CD4-positive, alpha-beta T cell treated with Interleukin-15 for 4 hours (primary cell): ENCODE data around the gene MUC20.
"Not testable (repeated sequence)": the region's sequence is repeated elsewhere in the genome, so short reads cannot be mapped to it uniquely, and the experiment has no call there.

Experiments
- DNase-seq: peaks from one replicate; pipeline ENCODE4 v3.0.0-alpha.2; 2020; ENCODE audit warnings: low spot score

Gene MUC20

DNA sequence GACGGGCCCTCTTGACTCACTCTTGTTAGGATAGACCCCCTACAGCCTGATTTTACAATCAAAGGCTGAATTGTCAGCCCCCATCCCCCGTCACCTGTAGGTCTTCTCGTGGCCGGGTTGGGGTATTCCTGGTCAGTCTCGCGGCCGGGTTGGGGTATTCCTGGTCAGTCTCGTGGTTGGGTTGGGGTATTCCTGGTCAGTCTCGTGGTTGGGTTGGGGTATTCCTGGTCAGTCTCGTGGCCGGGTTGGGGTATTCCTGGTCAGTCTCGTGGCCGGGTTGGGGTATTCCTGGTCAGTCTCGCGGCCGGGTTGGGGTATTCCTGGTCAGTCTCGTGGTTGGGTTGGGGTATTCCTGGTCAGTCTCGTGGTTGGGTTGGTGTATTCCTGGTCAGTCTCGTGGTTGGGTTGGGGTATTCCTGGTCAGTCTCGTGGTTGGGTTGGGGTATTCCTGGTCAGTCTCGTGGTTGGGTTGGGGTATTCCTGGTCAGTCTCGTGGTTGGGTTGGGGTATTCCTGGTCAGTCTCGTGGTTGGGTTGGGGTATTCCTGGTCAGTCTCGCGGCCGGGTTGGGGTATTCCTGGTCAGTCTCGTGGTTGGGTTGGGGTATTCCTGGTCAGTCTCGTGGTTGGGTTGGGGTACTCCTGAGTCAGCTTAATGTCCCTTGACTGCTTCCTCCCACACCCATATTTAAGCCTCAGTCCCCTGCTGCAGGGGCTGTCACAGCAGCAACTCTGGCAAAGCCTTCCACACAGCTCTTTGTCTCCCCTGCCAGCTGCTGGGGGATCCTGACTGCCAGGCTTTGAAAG is 50.3 kb downstream of the MUC20 start:
- not testable (repeated sequence) for DNase-seq

DNA sequence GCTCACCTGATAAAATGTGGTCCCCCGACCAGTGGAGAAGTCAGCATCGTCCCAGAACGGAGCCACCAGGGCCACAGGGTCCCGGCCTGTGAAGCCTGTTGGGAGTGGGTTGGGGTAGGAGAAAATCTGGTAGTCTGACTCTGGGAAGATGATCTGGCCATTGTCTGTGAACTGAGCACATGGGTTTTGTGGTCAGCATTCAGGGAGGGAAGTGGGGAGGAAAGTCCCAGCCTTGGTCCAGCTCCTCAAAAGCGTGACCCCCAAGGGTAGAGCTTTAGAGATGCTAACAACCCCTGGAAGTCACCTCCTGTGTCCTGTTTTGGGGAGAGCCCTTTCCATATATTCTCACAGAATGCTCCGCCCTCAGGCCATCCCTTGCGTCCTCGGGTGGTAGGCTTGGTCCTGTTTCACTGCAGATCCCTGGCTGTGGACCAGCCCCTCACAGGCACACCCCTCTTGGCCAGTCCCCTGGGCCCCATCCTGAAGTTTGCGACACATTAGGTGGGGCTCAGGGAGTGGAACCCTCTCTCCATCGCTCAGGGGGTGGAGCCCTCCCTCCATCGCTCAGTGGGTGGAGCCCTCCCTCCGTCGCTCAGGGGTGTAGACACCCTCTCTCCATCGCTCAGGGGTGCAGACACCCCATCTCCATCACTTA is 51.0 kb downstream of the MUC20 start:
- no peak for DNase-seq

DNA sequence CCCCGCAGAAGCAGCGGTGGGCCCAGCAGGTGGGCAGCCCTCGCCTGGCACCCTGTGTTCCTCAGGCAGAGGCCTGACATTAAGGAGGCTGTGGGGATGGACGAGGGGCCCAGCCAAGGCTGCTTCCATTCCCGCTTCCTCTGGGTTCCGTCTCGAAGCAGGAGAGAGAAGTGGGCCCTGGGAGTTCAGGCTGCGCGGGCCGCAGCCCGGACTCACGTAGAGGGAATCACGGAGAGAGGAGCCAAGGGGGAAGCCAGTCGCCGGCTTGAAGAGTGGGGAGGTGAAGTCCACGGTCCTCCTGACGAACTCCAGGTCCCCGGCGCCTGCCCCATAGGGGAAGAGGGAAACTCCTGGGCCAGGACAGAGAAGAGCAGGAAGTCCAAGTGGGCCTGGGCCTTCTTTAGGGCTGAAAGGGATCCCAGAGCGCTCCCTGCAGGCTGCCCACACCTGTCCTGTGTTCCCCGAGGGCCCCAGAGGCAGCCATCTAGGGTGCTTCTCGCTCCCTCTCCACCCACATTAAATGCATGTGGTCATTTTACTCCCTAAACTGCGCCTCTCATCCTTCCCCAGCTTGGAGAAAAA is 53.3 kb downstream of the MUC20 start:
- no peak for DNase-seq

- no peak for DNase-seq
These were observed 54.1 kb downstream of the MUC20 start for GRCh38 chr3:195774917-195775316.

GRCh38 chr3:195777975-195778374 is 57.2 kb downstream of the MUC20 start:
- DNase-seq = no peak

GRCh38 chr3:195781236-195781635 is 60.5 kb downstream of the MUC20 start:
- not testable (repeated sequence) for DNase-seq
